RPMI8226 (cell line): Measurements from ENCODE around the gene RALGAPA2.

Experiments
- DNase-seq: peaks from one replicate; pipeline ENCODE4 v3.0.0-alpha.2; 2015

Gene RALGAPA2

GRCh38 chr20:20627471-20627870 lies 85.0 kb downstream of the RALGAPA2 start:
- DNase-seq: no peak

- no peak for DNase-seq
Measured at GRCh38 chr20:20624914-20625313, 87.5 kb downstream of the RALGAPA2 start.

GRCh38 chr20:20621195-20621594 lies 91.2 kb downstream of the RALGAPA2 start:
- DNase-seq: no peak

GRCh38 chr20:20614391-20614790 lies 98.1 kb downstream of the RALGAPA2 start:
- DNase-seq: no peak

- no peak for DNase-seq
Measured at GRCh38 chr20:20612251-20612650, 100.2 kb downstream of the RALGAPA2 start.

- DNase-seq: no peak
Measured at GRCh38 chr20:20611167-20611566, 101.3 kb downstream of the RALGAPA2 start.

- no peak for DNase-seq
Measured at GRCh38 chr20:20609522-20609921, 102.9 kb downstream of the RALGAPA2 start.

GRCh38 chr20:20608641-20609040 lies 103.8 kb downstream of the RALGAPA2 start:
- DNase-seq: no peak

- no peak for DNase-seq
Measured at GRCh38 chr20:20608041-20608440, 104.4 kb downstream of the RALGAPA2 start.

- DNase-seq: no peak
Measured at GRCh38 chr20:20606881-20607280, 105.6 kb downstream of the RALGAPA2 start.

GRCh38 chr20:20606050-20606449 lies 106.4 kb downstream of the RALGAPA2 start:
- no peak for DNase-seq

- no peak for DNase-seq
Measured at GRCh38 chr20:20604907-20605306, 107.5 kb downstream of the RALGAPA2 start.

- DNase-seq: no peak
Measured at GRCh38 chr20:20604357-20604756, 108.1 kb downstream of the RALGAPA2 start.

- no peak for DNase-seq
Measured at GRCh38 chr20:20603339-20603990, 109.0 kb downstream of the RALGAPA2 start.

GRCh38 chr20:20597966-20598365 lies 114.5 kb downstream of the RALGAPA2 start:
- DNase-seq: no peak

GRCh38 chr20:20594171-20594530 lies 118.3 kb downstream of the RALGAPA2 start:
- DNase-seq: peak; percentile 16

- peak; percentile 52 for DNase-seq
Measured at GRCh38 chr20:20593447-20594170, 118.8 kb downstream of the RALGAPA2 start.

GRCh38 chr20:20585146-20585545 lies 127.3 kb downstream of the RALGAPA2 start:
- no peak for DNase-seq

GRCh38 chr20:20582734-20583133 lies 129.7 kb downstream of the RALGAPA2 start:
- DNase-seq: no peak

GRCh38 chr20:20580139-20580538 lies 132.3 kb downstream of the RALGAPA2 start:
- no peak for DNase-seq

- DNase-seq: no peak
Measured at GRCh38 chr20:20578838-20579237, 133.6 kb downstream of the RALGAPA2 start.

GRCh38 chr20:20573797-20574196 lies 138.6 kb downstream of the RALGAPA2 start:
- no peak for DNase-seq

- no peak for DNase-seq
Measured at GRCh38 chr20:20571068-20571780, 141.2 kb downstream of the RALGAPA2 start.

GRCh38 chr20:20568604-20569205 lies 143.7 kb downstream of the RALGAPA2 start:
- DNase-seq: peak; percentile 33
